ENCODE results near the gene CRB2. TPM values are rescaled to one million over a fixed set of nuclear protein-coding genes. Genes with fewer than 3 reads are reported as not detected.

The CRB2 gene
- total and polyA plus RNA-seq, 2 of the 4 experiments (the other 2 are of a cell fraction) = not detected

- Histone ChIP-seq H2BK5ac (ENCODE audit: low read depth, low read length, poor library complexity, severe bottlenecking) (no peak overlapping the region), H2AFZ (replicated peaks; ENCODE audit: low read length, poor library complexity) (no peak overlapping the region), H3K9me3 (ENCODE audit: control insufficient read depth, insufficient read depth, low read length) (no peaks in the 10 kb centered on the region), H4K8ac (ENCODE audit: low read depth in 2 of 2, low read length in 2 of 2) (no peak overlapping the region), H2AK9ac (replicated peaks; ENCODE audit: low read depth, low read length, poor library complexity) (no peak overlapping the region), H3K9me1 (ENCODE audit: insufficient read depth, low read length) (no peaks in the 10 kb centered on the region), H3K4me2 (ENCODE audit: low read depth, low read length) (no peak overlapping the region), H2BK20ac (ENCODE audit: low read depth, low read length) (no peak overlapping the region), H4K5ac (ENCODE audit: low read depth, low read length) (no peak overlapping the region), H3K56ac (ENCODE audit: extremely low read depth, insufficient read depth, low read length) (no peak overlapping the region), H3K9ac (ENCODE audit: low read depth, low read length) (no peak overlapping the region), H3K27ac (ENCODE audit: insufficient read depth, low read length) (no peak overlapping the region), H3K14ac (replicated peaks; ENCODE audit: low read depth, low read length) (no peak overlapping the region), H4K20me1 (ENCODE audit: insufficient read depth, low read length) (no peaks in the 10 kb centered on the region), H3K79me1 (ENCODE audit: low read depth in 1 of 2, low read length in 2 of 2) (no peaks in the 10 kb centered on the region), H3K4me3 (ENCODE audit: insufficient read depth, low read depth, low read length) (no peak overlapping the region), H2BK120ac (ENCODE audit: low read depth, low read length) (no peak overlapping the region), H2AK5ac (ENCODE audit: low read depth, low read length) (no peak overlapping the region), H3K36me3 (ENCODE audit: control insufficient read depth, insufficient read depth, low read length) (no peaks in the 10 kb centered on the region), H3K27me3 (ENCODE audit: control insufficient read depth, insufficient read depth, low read length) (peaks cover 65% of the 10 kb centered on the region), H3K4me1 (ENCODE audit: control insufficient read depth, insufficient read depth, low read length) (no peaks in the 10 kb centered on the region), H2BK15ac (ENCODE audit: low read depth, low read length) (no peak overlapping the region), H3K4ac (ENCODE audit: low read depth, low read length) (no peak overlapping the region), H3K23ac (ENCODE audit: low read depth, low read length) (no peak overlapping the region), H4K91ac (ENCODE audit: insufficient read depth, low read depth, low read length) (no peak overlapping the region), H3K18ac (ENCODE audit: low read depth, low read length) (no peak overlapping the region)
- dilution Hi-C loops (cut with HindIII; ENCODE audit: low sequenced_read_pairs, unreplicated experiment) (no loop called here), intact Hi-C loops (cut with micrococcal nuclease) (no loop called here), in situ Hi-C loops (cut with MboI; ENCODE audit: low sequenced_read_pairs) (no loop called here)
- DNase-seq (no peak), ATAC-seq (ENCODE audit: low read depth) (no peak)
- BruUV-seq (replicated peaks) = no TSS peak
- WGBS, 2 experiments (ENCODE audit: extremely low coverage in 2 of 2, insufficient read length in 1 of 2) = 75% methylated on average over 13 of the region's 29 CpGs; no CpG with 5 or more reads in 1 of the 2 experiments
- ChIA-PET POLR2A (ENCODE audit: unreplicated experiment) (no interaction called here), CTCF (no interaction called here)
- TF ChIP-seq FOS (IDR thresholded peaks at IDR 0.05; ENCODE audit: low read depth, low read length) (no peak), SMC3 (IDR thresholded peaks at IDR 0.05; ENCODE audit: low read depth, low read length) (no peak), CEBPB (IDR thresholded peaks at IDR 0.05; ENCODE audit: low read depth, low read length) (no peak), MAFK (IDR thresholded peaks at IDR 0.05; ENCODE audit: low read depth, low read length) (no peak), CTCF (conservative IDR thresholded peaks at IDR 0.05; ENCODE audit: low read depth, low read length) (no peak), RFX5 (IDR thresholded peaks at IDR 0.05; ENCODE audit: low read depth, low read length) (no peak), MXI1 (IDR thresholded peaks at IDR 0.05; ENCODE audit: borderline replicate concordance, low read depth, low read length) (no peak), BHLHE40 (IDR thresholded peaks at IDR 0.05; ENCODE audit: low read depth, low read length) (no peak), NFE2L2 (IDR thresholded peaks at IDR 0.05; ENCODE audit: low read depth, low read length) (no peak), ELK1 (IDR thresholded peaks at IDR 0.05; ENCODE audit: borderline replicate concordance, low read depth, low read length) (no peak), MAZ (IDR thresholded peaks at IDR 0.05; ENCODE audit: borderline replicate concordance, low read depth, low read length) (no peak), RAD21 (IDR thresholded peaks at IDR 0.05; ENCODE audit: low read length) (no peak), POLR2A (IDR thresholded peaks at IDR 0.05; ENCODE audit: low read depth, low read length) (no peak), USF2 (IDR thresholded peaks at IDR 0.05; ENCODE audit: low read depth, low read length) (no peak), CHD1 (IDR thresholded peaks at IDR 0.05; ENCODE audit: low read depth, low read length) (no peak)
These were observed 14.7 kb downstream of the CRB2 start for GRCh38 chr9:123370526-123371227.

Data from IMR-90 (cell line).